Natural killer cell (primary cell): ENCODE results near the gene ARHGAP33. TPM values are rescaled to one million over a fixed set of nuclear protein-coding genes. Genes with fewer than 3 reads are reported as not detected.

Source experiments
- ATAC-seq, 3 donors: fragments of 150-1000 bp in 2 of 3; fragments of 200-7000 bp in 1 of 3; cut with Tn5 transposase; 1 replicate in 1 of 3; 2 replicates in 2 of 3; pipeline ENCODE4 v1.10.0; 2021; ENCODE audit warnings: mild to moderate bottlenecking in 2 of 3, moderate library complexity in 2 of 3
- DNase-seq, 2 donors: peaks; one replicate each; pipeline versions ENCODE4 v3.0.0 to v3.0.0-alpha.2; 2013 to 2021; ENCODE audit warnings: mixed read lengths in 1 of 2
- H3K27ac ChIP-seq: one replicate; pipeline ENCODE4 v1.5.1; 2013; ENCODE audit warnings: mild to moderate bottlenecking, low read length
- H3K27me3 ChIP-seq: one replicate; pipeline ENCODE4 v1.6.1; 2013; ENCODE audit warnings: low read length; ENCODE audit not compliant: control insufficient read depth, insufficient read depth
- H3K36me3 ChIP-seq: one replicate; pipeline ENCODE4 v1.6.1; 2013; ENCODE audit warnings: low read length; ENCODE audit not compliant: control insufficient read depth, insufficient read depth
- H3K4me1 ChIP-seq: one replicate; pipeline ENCODE4 v1.6.1; 2013; ENCODE audit warnings: low read length; ENCODE audit not compliant: control insufficient read depth, insufficient read depth
- H3K4me3 ChIP-seq: one replicate; pipeline ENCODE4 v1.5.1; 2013; ENCODE audit warnings: low read length
- H3K9me3 ChIP-seq: one replicate; pipeline ENCODE4 v1.6.1; 2013; ENCODE audit warnings: low read length; ENCODE audit not compliant: control insufficient read depth, insufficient read depth
- H3K27ac Mint-ChIP-seq, 2 donors: one replicate each; pipeline ENCODE4 v1.8.0; 2022; ENCODE audit warnings: mild to moderate bottlenecking in 2 of 2, mixed read lengths in 2 of 2, moderate library complexity in 1 of 2
- H3K27me3 Mint-ChIP-seq, 2 donors: one replicate each; pipeline ENCODE4 v1.8.0; 2022; ENCODE audit warnings: low read depth in 2 of 2, mixed read lengths in 2 of 2
- H3K36me3 Mint-ChIP-seq: one replicate; pipeline ENCODE4 v1.8.0; 2022; ENCODE audit warnings: mixed read lengths
- H3K4me1 Mint-ChIP-seq, 2 donors: one replicate each; pipeline ENCODE4 v1.8.0; 2022; ENCODE audit warnings: mixed read lengths in 2 of 2
- H3K4me3 Mint-ChIP-seq: one replicate; pipeline ENCODE4 v1.8.0; 2022; ENCODE audit warnings: mild to moderate bottlenecking, moderate library complexity, mixed read lengths
- H3K9me3 Mint-ChIP-seq, 2 donors: one replicate each; pipeline ENCODE4 v1.8.0; 2022; ENCODE audit warnings: mixed read lengths in 2 of 2
- WGBS: methylation state at CpG from one replicate; pipeline ENCODE4 v1.1.7; 2013; ENCODE audit warnings: missing lambda C conversion rate; ENCODE audit not compliant: insufficient coverage; 5-methylcytosine and 5-hydroxymethylcytosine counted together
- intact Hi-C: fragments of 100-400 bp; cut with micrococcal nuclease; formaldehyde crosslinking; loops from one replicate; pipeline ENCODE4 v1.14.2; 2022
- total RNA-seq, 4 donors: library from RNA; stranded (reverse); fragments of 120-200 nt in 1 of 4; gene quantifications; one replicate each; pipeline versions ENCODE4 v1.2.3 to v1.2.4, GENCODE V29; 2013 to 2022
- TF ChIP-seq, protein P1 (sequence below): fragments of 200-600 bp; IDR thresholded peaks from one replicate; pipeline ENCODE4 v1.8.0; 2022; ENCODE audit warnings: antibody characterized with exemption

ARHGAP33 gene
- total RNA-seq, 3 donors from 2014 or later (not counting 1 experiment from before 2014, with no cell fraction given): 34.4 to 39.3 (median 37.5) TPM

DNA sequence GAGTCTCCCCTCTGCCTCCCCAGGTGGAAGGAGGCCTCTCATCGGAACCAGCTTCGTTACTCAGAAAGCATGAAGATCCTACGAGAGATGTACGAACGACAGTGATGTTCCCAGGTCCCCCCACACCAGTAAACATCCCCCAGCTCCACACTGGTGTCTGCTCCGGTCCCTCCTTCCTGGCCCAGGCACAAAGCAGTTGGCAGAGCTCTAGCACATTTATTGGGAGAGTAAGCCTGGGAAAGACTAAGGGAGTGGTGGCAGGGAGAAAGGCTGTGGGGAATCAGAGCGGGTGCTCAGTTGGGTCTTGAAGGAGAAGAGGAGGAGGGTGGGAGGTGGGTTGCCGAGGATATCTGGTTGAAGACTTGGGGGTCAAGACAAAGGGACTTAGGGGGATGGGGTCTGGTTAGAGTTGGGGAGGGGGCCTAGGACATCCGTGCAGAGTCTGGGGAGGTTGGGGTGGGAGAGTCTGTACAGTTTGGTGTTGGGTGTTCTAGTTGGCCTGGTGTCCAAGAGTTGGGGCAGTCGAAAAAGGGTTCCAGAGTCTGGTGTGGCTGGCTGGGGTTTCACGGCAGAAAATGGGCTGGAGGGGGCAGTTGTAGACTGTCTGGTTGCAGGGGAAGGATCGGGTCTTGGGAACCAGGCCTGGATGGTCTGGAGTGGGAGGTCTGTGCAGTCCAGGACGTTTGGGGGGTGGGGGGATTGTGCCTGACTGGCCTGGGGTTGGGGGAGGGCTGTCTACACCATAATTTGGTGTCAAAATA, 20.8 kb upstream of the ARHGAP33 start:
- Mint-ChIP-seq H3K4me3 (peak overlapping the region; percentile 37), H3K36me3 (no peaks in the 10 kb centered on the region), H3K27me3 (peaks cover 0 to 18% of the 10 kb centered on the region in 2 donors), H3K27ac (no peak overlapping the region), H3K4me1 (peaks cover 29 to 41% of the 10 kb centered on the region in 2 donors), H3K9me3 (no peaks in the 10 kb centered on the region)
- intact Hi-C loops: loop anchor here (5.0 kb wide), 1 partner anchor 112 kb away; the partner anchor contains the start of gene ETV2
- Histone ChIP-seq H3K27ac (no peak overlapping the region), H3K27me3 (no peaks in the 10 kb centered on the region), H3K9me3 (no peaks in the 10 kb centered on the region), H3K4me1 (peaks cover 34% of the 10 kb centered on the region), H3K4me3 (no peak overlapping the region), H3K36me3 (peaks cover 24% of the 10 kb centered on the region)
- DNase-seq (no peak), ATAC-seq (no peak)
- TF ChIP-seq, protein P1, sequence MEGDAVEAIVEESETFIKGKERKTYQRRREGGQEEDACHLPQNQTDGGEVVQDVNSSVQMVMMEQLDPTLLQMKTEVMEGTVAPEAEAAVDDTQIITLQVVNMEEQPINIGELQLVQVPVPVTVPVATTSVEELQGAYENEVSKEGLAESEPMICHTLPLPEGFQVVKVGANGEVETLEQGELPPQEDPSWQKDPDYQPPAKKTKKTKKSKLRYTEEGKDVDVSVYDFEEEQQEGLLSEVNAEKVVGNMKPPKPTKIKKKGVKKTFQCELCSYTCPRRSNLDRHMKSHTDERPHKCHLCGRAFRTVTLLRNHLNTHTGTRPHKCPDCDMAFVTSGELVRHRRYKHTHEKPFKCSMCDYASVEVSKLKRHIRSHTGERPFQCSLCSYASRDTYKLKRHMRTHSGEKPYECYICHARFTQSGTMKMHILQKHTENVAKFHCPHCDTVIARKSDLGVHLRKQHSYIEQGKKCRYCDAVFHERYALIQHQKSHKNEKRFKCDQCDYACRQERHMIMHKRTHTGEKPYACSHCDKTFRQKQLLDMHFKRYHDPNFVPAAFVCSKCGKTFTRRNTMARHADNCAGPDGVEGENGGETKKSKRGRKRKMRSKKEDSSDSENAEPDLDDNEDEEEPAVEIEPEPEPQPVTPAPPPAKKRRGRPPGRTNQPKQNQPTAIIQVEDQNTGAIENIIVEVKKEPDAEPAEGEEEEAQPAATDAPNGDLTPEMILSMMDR: no peak
- 93% methylated on average over 13 of the region's 13 CpGs for whole genome bisulfite sequencing

DNA sequence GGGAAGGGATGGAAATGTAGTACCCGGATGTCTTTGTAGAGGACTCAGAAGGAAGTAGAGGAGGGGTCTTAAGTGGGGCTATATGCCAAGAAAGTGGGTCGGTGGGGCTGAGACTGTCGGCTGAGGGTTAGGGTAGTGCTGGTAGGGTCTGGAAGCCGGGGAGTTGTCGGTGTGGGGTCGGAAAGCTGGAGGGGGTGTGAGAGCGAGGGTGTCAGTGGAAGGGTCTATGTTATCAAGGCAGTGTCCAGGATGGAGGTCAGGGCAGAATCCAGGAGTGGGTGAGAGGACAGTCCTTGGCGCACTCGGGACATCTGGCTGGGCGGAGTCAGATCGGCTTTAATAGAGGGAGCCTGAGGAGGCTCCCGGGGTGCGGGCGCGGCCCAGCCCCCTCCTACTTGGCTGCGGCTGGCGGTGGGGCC, 20.2 kb upstream of the ARHGAP33 start:
- no peaks in the 10 kb centered on the region for H3K36me3 Mint-ChIP-seq
- H3K27ac Mint-ChIP-seq: no peak overlapping the region
- no peaks in the 10 kb centered on the region for H3K9me3 Mint-ChIP-seq
- H3K27me3 Mint-ChIP-seq: peaks cover 0 to 18% of the 10 kb centered on the region in 2 donors
- TF ChIP-seq, protein P1: no peak
- H3K4me1 Mint-ChIP-seq: peaks cover 29 to 40% of the 10 kb centered on the region in 2 donors
- ATAC-seq (no peak), DNase-seq (no peak)
- Histone ChIP-seq H3K4me1 (peaks cover 29% of the 10 kb centered on the region), H3K4me3 (no peak overlapping the region), H3K27me3 (no peaks in the 10 kb centered on the region), H3K36me3 (peaks cover 24% of the 10 kb centered on the region), H3K9me3 (no peaks in the 10 kb centered on the region), H3K27ac (no peak overlapping the region)
- WGBS: 74% methylated on average over 17 of the region's 17 CpGs
- H3K4me3 Mint-ChIP-seq: peak overlapping the region; percentile 37
- intact Hi-C loops: loop anchor here (5.0 kb wide), 1 partner anchor 113 kb away; the partner anchor contains the start of gene ETV2

DNA sequence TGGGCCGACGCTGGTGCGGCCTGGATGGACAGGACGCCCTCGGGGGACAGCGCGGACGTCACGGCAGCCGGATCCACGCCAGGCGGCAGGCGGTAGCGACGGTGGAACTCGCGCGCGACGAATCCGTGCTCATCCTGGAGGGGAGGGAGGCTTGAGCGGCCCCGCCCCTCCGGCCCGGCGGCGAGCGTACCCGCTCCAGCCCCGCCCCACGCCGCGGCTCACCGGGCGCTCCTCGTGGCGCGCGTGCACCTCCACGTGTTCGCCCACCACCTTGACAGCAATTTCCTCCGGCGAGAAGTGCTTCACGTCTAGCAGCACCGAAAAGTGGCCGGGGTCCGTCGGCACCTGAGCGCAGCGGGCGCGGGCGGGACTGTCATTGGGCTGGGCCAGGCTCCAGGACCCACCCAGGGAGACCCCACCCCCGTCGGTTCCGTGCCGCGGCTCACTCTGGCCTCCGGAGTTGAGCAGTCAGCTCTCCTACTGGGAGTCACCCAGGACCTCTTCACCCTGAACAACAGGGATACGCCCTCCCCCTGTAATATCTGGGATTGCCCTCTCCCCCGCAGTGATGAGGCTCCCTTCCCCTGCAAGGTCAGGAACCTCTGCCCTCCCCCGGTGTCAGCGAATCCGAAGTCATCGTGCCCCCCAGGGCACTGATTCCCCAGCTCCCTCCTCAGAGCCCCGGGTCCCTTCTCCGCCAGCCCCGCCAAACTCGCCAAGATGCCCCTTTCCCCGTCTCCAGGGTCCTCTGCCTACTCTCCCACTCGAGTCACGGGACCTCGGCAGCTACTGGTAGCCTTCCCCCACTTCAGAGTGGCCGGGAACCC, 19.6 kb upstream of the ARHGAP33 start:
- peak overlapping the region; percentile 23 for H3K4me3 Mint-ChIP-seq
- no peaks in the 10 kb centered on the region for H3K9me3 Mint-ChIP-seq
- Histone ChIP-seq H3K27me3 (no peaks in the 10 kb centered on the region), H3K36me3 (peaks cover 25% of the 10 kb centered on the region), H3K4me1 (peaks cover 29% of the 10 kb centered on the region), H3K9me3 (no peaks in the 10 kb centered on the region), H3K4me3 (no peak overlapping the region), H3K27ac (no peak overlapping the region)
- H3K4me1 Mint-ChIP-seq: peaks cover 29 to 40% of the 10 kb centered on the region in 2 donors
- H3K27ac Mint-ChIP-seq: no peak overlapping the region
- ATAC-seq (no peak), DNase-seq (peak in 1 of 2 donors; percentile 77)
- H3K27me3 Mint-ChIP-seq: peaks cover 0 to 18% of the 10 kb centered on the region in 2 donors
- TF ChIP-seq, protein P1: no peak
- WGBS: 40% methylated on average over 74 of the region's 74 CpGs
- no peaks in the 10 kb centered on the region for H3K36me3 Mint-ChIP-seq
- intact Hi-C loops: loop anchor here (5.0 kb wide), 1 partner anchor 113 kb away; the partner anchor contains the start of gene ETV2
